Measurements from ENCODE around the gene RET.

The RET gene

GRCh38 chr10:43062402-43063160, 14.3 kb upstream of the RET start:
- no peak for DNase-seq (ENCODE audit: low read depth)
- H3K4me3 ChIP-seq (ENCODE audit: low read length): no peak overlapping the region
- no peak for TF ChIP-seq CTCF (conservative IDR thresholded peaks at IDR 0.05; ENCODE audit: low read depth, low read length)

- no peak for DNase-seq (ENCODE audit: low read depth)
- no peak overlapping the region for H3K4me3 ChIP-seq (ENCODE audit: low read length)
- no peak for TF ChIP-seq CTCF (conservative IDR thresholded peaks at IDR 0.05; ENCODE audit: low read depth, low read length)
Measured at GRCh38 chr10:43064331-43065075, 12.4 kb upstream of the RET start.

GRCh38 chr10:43065234-43065633, 11.6 kb upstream of the RET start:
- DNase-seq (ENCODE audit: low read depth): no peak
- no peak for TF ChIP-seq CTCF (conservative IDR thresholded peaks at IDR 0.05; ENCODE audit: low read depth, low read length)
- no peak overlapping the region for H3K4me3 ChIP-seq (ENCODE audit: low read length)

- H3K4me3 ChIP-seq (ENCODE audit: low read length): no peak overlapping the region
- no peak for DNase-seq (ENCODE audit: low read depth)
- TF ChIP-seq CTCF (conservative IDR thresholded peaks at IDR 0.05; ENCODE audit: low read depth, low read length): no peak
Measured at GRCh38 chr10:43065761-43066160, 11.1 kb upstream of the RET start.

GRCh38 chr10:43066481-43066880, 10.4 kb upstream of the RET start:
- no peak for DNase-seq (ENCODE audit: low read depth)
- TF ChIP-seq CTCF (conservative IDR thresholded peaks at IDR 0.05; ENCODE audit: low read depth, low read length): no peak
- no peak overlapping the region for H3K4me3 ChIP-seq (ENCODE audit: low read length)

GRCh38 chr10:43067391-43068135, 9.3 kb upstream of the RET start:
- DNase-seq (ENCODE audit: low read depth): no peak
- no peak for TF ChIP-seq CTCF (conservative IDR thresholded peaks at IDR 0.05; ENCODE audit: low read depth, low read length)
- H3K4me3 ChIP-seq (ENCODE audit: low read length): no peak overlapping the region
